Ishikawa (cell line): ENCODE measurements around the gene ZNF774.

Experiments
- CEBPB ChIP-seq: IDR thresholded peaks from 2 replicates; pipeline ENCODE4 v1.6.1; 2012
- CREB1 ChIP-seq: IDR thresholded peaks from 2 replicates; pipeline ENCODE4 v1.6.1; 2012; ENCODE audit warnings: low read depth
- EGR1 ChIP-seq: IDR thresholded peaks from 2 replicates; pipeline ENCODE4 v1.6.1; 2012
- EP300 ChIP-seq: IDR thresholded peaks from 2 replicates; pipeline ENCODE4 v1.6.1; 2012; ENCODE audit warnings: borderline replicate concordance
- FOXM1 ChIP-seq: IDR thresholded peaks from 2 replicates; pipeline ENCODE4 v1.6.1; 2012; ENCODE audit warnings: low read depth, borderline replicate concordance
- MAX ChIP-seq: IDR thresholded peaks from 2 replicates; pipeline ENCODE4 v1.6.1; 2012
- NFIC ChIP-seq: IDR thresholded peaks from 2 replicates; pipeline ENCODE4 v1.6.1; 2012
- RAD21 ChIP-seq: IDR thresholded peaks from 2 replicates; pipeline ENCODE4 v1.6.1; 2012; ENCODE audit warnings: low read depth
- REST ChIP-seq: IDR thresholded peaks from 2 replicates; pipeline ENCODE4 v1.6.1; 2012; ENCODE audit warnings: low read depth, mild to moderate bottlenecking
- TAF1 ChIP-seq: IDR thresholded peaks from 2 replicates; pipeline ENCODE4 v1.6.1; 2012; ENCODE audit warnings: low read depth, mild to moderate bottlenecking
- TCF12 ChIP-seq: IDR thresholded peaks from 2 replicates; pipeline ENCODE4 v1.6.1; 2012; ENCODE audit warnings: low read depth
- TEAD4 ChIP-seq: IDR thresholded peaks from 2 replicates; pipeline ENCODE4 v1.6.1; 2012
- USF1 ChIP-seq: IDR thresholded peaks from 2 replicates; pipeline ENCODE4 v1.6.1; 2012
- YY1 ChIP-seq: IDR thresholded peaks from 2 replicates; pipeline ENCODE4 v1.6.1; 2012; ENCODE audit warnings: low read depth
- ZBTB7A ChIP-seq: IDR thresholded peaks from 2 replicates; pipeline ENCODE4 v1.6.1; 2012; ENCODE audit warnings: low read depth

The ZNF774 gene

GRCh38 chr15:90407871-90408317, 55.8 kb downstream of the ZNF774 start:
- no peak for TF ChIP-seq TCF12

GRCh38 chr15:90408657-90409056, 56.6 kb downstream of the ZNF774 start:
- TF ChIP-seq ZBTB7A (no peak), RAD21 (no peak), TCF12 (no peak), CREB1 (no peak), CEBPB (no peak), REST (no peak), TAF1 (no peak), USF1 (no peak), NFIC (no peak), YY1 (no peak), EGR1 (no peak), EP300 (no peak), FOXM1 (no peak), TEAD4 (no peak), MAX (no peak)

- TF ChIP-seq REST (no peak), EGR1 (no peak), RAD21 (no peak), CREB1 (no peak), CEBPB (no peak), TAF1 (no peak), TEAD4 (no peak), ZBTB7A (no peak), FOXM1 (no peak), USF1 (no peak)
Measured at GRCh38 chr15:90411176-90411575, 59.1 kb downstream of the ZNF774 start.
